Measurements from ENCODE around the gene ZNF860.

ZNF860 gene

GRCh38 chr3:31981206-31982181 is at the start of gene ZNF860, which contains the start of gene OSBPL10:
ZNF860 (plus strand) TSS chr3:31981750; CDS start chr3:31989080, 7,330 bp downstream.
OSBPL10 (minus strand) TSS chr3:31981262; CDS start chr3:31981179, 83 bp downstream.
- peak; percentile 64 for DNase-seq (ENCODE audit: low spot score)

GRCh38 chr3:31932990-31933389 is 48.6 kb upstream of the ZNF860 start:
- no peak for DNase-seq (ENCODE audit: low spot score)

GRCh38 chr3:31934018-31934417 is 47.5 kb upstream of the ZNF860 start:
- DNase-seq (ENCODE audit: low spot score): no peak

GRCh38 chr3:31934866-31935265 is 46.7 kb upstream of the ZNF860 start:
- no peak for DNase-seq (ENCODE audit: low spot score)

- no peak for DNase-seq (ENCODE audit: low spot score)
These were observed 45.0 kb upstream of the ZNF860 start for GRCh38 chr3:31936420-31937060.

- DNase-seq (ENCODE audit: low spot score): no peak
These were observed 44.3 kb upstream of the ZNF860 start for GRCh38 chr3:31937225-31937624.

- no peak for DNase-seq (ENCODE audit: low spot score)
These were observed 39.1 kb upstream of the ZNF860 start for GRCh38 chr3:31942446-31942845.

- no peak for DNase-seq (ENCODE audit: low spot score)
These were observed 38.5 kb upstream of the ZNF860 start for GRCh38 chr3:31943041-31943440.

- no peak for DNase-seq (ENCODE audit: low spot score)
These were observed 35.9 kb upstream of the ZNF860 start for GRCh38 chr3:31945738-31946052.

- no peak for DNase-seq (ENCODE audit: low spot score)
These were observed 35.0 kb upstream of the ZNF860 start for GRCh38 chr3:31946484-31947081.

GRCh38 chr3:31947162-31947561 is 34.4 kb upstream of the ZNF860 start:
- no peak for DNase-seq (ENCODE audit: low spot score)

GRCh38 chr3:31947671-31948091 is 33.9 kb upstream of the ZNF860 start:
- DNase-seq (ENCODE audit: low spot score): no peak

- no peak for DNase-seq (ENCODE audit: low spot score)
These were observed 33.3 kb upstream of the ZNF860 start for GRCh38 chr3:31948280-31948679.

- DNase-seq (ENCODE audit: low spot score): no peak
These were observed 29.3 kb upstream of the ZNF860 start for GRCh38 chr3:31952205-31952604.

GRCh38 chr3:31953091-31953490 is 28.5 kb upstream of the ZNF860 start:
- DNase-seq (ENCODE audit: low spot score): no peak

- no peak for DNase-seq (ENCODE audit: low spot score)
These were observed 27.9 kb upstream of the ZNF860 start for GRCh38 chr3:31953636-31954035.

GRCh38 chr3:31955581-31955980 is 26.0 kb upstream of the ZNF860 start:
- no peak for DNase-seq (ENCODE audit: low spot score)

GRCh38 chr3:31957106-31957505 is 24.4 kb upstream of the ZNF860 start:
- DNase-seq (ENCODE audit: low spot score): no peak

GRCh38 chr3:31958701-31959152 is 22.8 kb upstream of the ZNF860 start:
- DNase-seq (ENCODE audit: low spot score): no peak

GRCh38 chr3:31959251-31959650 is 22.3 kb upstream of the ZNF860 start:
- no peak for DNase-seq (ENCODE audit: low spot score)

GRCh38 chr3:31959951-31960792 is 21.4 kb upstream of the ZNF860 start:
- no peak for DNase-seq (ENCODE audit: low spot score)

Measured in ecto neural progenitor cell (in vitro differentiated cells).